Measurements from ENCODE around the gene SNRPD1. TPM values are rescaled to one million over a fixed set of nuclear protein-coding genes. Genes with fewer than 3 reads are reported as not detected.
"Not testable (repeated sequence)": the region's sequence is repeated elsewhere in the genome, so short reads cannot be mapped to it uniquely, and the experiment has no call there.

Gene SNRPD1
- 36.2 and 37.7 TPM in 2 replicates for total RNA-seq
- long read RNA-seq, full-length matches to known transcripts, result 154 of 165 reads
- long read RNA-seq, partial matches to known transcripts, result 0 of 165 reads
- long read RNA-seq, other reads (novel, unspliced or antisense), result 11 of 165 reads

DNA sequence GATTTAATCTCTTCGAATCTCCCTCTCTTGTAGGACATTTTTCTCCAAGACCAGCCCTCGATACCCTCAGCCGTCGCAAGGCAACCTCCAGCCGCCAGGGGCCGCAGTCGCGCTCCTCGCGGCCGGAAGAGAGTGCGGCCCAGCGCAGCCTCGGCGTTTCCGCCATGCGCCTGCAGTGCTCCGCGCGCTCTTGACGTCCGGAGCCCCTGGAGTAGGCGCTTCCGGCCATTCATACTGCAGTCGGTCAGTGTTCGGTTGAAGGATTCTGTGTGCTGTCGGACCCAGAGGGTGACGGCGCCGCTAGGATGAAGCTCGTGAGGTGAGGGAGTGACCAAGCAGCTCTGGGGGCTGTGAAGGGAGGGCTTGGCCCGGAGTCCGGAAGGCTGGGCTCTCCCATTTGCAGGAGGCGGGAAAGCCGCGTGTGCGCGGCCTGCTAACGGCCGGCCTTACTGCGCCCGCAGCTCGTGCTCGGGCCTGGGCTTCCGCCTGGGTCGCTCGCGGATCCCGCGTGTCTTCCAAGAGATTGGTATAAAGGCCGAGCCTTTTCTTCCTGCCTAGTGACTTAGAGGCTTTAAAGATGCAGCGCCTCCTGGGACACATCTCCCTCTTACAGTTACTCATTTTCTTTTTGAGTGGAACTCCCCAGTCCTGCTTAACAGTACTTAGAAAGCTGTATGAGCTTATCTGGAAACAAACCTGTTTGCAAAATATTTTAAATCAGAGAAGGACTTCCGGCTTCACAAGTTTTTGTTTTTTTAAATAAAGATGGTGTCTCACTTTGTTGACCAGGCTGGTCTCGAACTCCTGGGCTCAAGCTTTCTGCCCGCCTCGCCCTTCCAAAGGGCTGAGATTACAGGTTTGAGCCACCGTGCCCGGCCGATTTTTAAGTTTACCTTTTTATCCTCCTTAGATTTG lies at the start of gene SNRPD1:
TSS of gene SNRPD1 (plus strand) at position 190 of the 915 bp plus-strand sequence. CDS start at position 306, 116 bp downstream.
- peak; percentile 98 for DNase-seq (ENCODE audit: extremely low spot score, unreplicated experiment)
- Mint-ChIP-seq H3K36me3 (ENCODE audit: unreplicated experiment) (peaks cover 16% of the 10 kb centered on the region), H3K4me1 (ENCODE audit: unreplicated experiment) (peaks cover 23% of the 10 kb centered on the region), H3K27ac (ENCODE audit: unreplicated experiment) (peak within 1 kb of the TSS; percentile 92), H3K4me3 (ENCODE audit: unreplicated experiment) (peak within 1 kb of the TSS; percentile 98), H3K9me3 (ENCODE audit: unreplicated experiment) (no peaks in the 10 kb centered on the region), H3K27me3 (ENCODE audit: unreplicated experiment) (no peaks in the 10 kb centered on the region)
- TF ChIP-seq, protein P1, sequence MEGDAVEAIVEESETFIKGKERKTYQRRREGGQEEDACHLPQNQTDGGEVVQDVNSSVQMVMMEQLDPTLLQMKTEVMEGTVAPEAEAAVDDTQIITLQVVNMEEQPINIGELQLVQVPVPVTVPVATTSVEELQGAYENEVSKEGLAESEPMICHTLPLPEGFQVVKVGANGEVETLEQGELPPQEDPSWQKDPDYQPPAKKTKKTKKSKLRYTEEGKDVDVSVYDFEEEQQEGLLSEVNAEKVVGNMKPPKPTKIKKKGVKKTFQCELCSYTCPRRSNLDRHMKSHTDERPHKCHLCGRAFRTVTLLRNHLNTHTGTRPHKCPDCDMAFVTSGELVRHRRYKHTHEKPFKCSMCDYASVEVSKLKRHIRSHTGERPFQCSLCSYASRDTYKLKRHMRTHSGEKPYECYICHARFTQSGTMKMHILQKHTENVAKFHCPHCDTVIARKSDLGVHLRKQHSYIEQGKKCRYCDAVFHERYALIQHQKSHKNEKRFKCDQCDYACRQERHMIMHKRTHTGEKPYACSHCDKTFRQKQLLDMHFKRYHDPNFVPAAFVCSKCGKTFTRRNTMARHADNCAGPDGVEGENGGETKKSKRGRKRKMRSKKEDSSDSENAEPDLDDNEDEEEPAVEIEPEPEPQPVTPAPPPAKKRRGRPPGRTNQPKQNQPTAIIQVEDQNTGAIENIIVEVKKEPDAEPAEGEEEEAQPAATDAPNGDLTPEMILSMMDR (IDR thresholded peaks at IDR 0.05), result peak; percentile 98

DNA sequence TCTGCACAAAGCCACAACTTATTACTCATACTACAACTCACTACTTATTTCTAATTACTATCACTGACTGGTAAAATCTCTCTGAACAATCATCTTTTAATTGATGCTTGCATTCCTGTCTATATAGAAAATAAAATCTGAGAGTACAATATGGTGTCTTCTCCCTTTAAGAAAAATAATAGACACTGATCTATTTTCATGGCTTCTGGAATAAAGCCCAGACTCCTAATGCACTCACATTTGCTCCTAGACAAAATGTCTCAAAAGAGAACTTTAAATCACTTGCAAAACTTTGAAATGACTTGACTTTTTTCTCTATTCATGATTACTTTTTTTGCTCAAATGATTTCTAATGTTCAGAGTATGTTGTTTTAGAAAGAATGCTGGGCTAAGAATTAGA lies 40.3 kb upstream of the SNRPD1 start:
- TF ChIP-seq, protein P1 (IDR thresholded peaks at IDR 0.05), result no peak
- H3K9me3 Mint-ChIP-seq (ENCODE audit: unreplicated experiment), result no peaks in the 10 kb centered on the region
- no peak overlapping the region for H3K27ac Mint-ChIP-seq (ENCODE audit: unreplicated experiment)
- peaks cover 49% of the 10 kb centered on the region for H3K36me3 Mint-ChIP-seq (ENCODE audit: unreplicated experiment)
- DNase-seq (ENCODE audit: extremely low spot score, unreplicated experiment), result no peak
- H3K4me3 Mint-ChIP-seq (ENCODE audit: unreplicated experiment), result no peak overlapping the region
- H3K4me1 Mint-ChIP-seq (ENCODE audit: unreplicated experiment), result peaks cover 5% of the 10 kb centered on the region
- H3K27me3 Mint-ChIP-seq (ENCODE audit: unreplicated experiment), result no peaks in the 10 kb centered on the region

DNA sequence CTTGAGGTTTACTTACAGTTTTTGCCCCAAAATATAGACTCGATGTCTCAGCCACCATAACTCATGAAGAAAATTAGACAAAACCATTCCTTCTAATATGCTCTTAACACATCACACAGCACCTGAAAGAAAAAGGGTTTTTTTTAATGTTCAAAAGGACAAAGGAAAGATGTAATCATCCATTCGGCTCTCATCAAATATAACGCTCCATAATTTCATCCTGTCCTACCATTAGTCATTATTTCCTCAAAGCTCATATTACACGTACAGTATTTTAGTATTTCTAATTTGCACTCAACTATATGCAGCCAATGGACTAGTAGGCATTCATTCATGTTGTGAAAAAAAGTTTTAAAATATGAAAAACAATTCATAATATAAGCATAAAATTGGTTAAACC lies 36.5 kb upstream of the SNRPD1 start:
- DNase-seq (ENCODE audit: extremely low spot score, unreplicated experiment), result no peak
- H3K36me3 Mint-ChIP-seq (ENCODE audit: unreplicated experiment), result peaks cover 48% of the 10 kb centered on the region
- H3K27ac Mint-ChIP-seq (ENCODE audit: unreplicated experiment), result no peak overlapping the region
- no peak overlapping the region for H3K4me3 Mint-ChIP-seq (ENCODE audit: unreplicated experiment)
- H3K27me3 Mint-ChIP-seq (ENCODE audit: unreplicated experiment), result no peaks in the 10 kb centered on the region
- H3K4me1 Mint-ChIP-seq (ENCODE audit: unreplicated experiment), result peaks cover 7% of the 10 kb centered on the region
- H3K9me3 Mint-ChIP-seq (ENCODE audit: unreplicated experiment), result no peaks in the 10 kb centered on the region
- TF ChIP-seq, protein P1 (IDR thresholded peaks at IDR 0.05), result no peak

DNA sequence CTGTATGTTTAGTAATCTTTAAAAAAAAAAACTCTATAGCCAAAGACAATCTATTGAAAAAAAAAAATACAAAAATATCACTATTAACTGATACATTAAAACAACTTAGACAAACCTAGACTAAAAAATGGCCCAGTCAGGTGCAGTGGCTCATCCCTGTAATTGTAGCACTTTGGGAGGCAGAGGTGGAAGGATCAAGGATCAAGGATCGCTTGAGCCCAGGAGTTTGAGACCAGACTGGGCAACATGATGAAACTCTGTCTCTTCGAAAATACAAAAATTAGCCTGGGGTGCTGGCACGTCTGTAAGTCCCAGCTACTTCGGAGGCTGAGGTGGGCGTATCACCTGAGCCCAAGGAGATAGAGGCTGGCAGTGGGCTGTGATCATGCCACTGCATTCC lies 27.7 kb upstream of the SNRPD1 start:
- Mint-ChIP-seq H3K4me1 (ENCODE audit: unreplicated experiment) (no peaks in the 10 kb centered on the region), H3K4me3 (ENCODE audit: unreplicated experiment) (no peak overlapping the region), H3K36me3 (ENCODE audit: unreplicated experiment) (peaks cover 11% of the 10 kb centered on the region), H3K27ac (ENCODE audit: unreplicated experiment) (no peak overlapping the region), H3K9me3 (ENCODE audit: unreplicated experiment) (no peaks in the 10 kb centered on the region), H3K27me3 (ENCODE audit: unreplicated experiment) (no peaks in the 10 kb centered on the region)
- no peak for DNase-seq (ENCODE audit: extremely low spot score, unreplicated experiment)
- TF ChIP-seq, protein P1 (IDR thresholded peaks at IDR 0.05), result no peak

DNA sequence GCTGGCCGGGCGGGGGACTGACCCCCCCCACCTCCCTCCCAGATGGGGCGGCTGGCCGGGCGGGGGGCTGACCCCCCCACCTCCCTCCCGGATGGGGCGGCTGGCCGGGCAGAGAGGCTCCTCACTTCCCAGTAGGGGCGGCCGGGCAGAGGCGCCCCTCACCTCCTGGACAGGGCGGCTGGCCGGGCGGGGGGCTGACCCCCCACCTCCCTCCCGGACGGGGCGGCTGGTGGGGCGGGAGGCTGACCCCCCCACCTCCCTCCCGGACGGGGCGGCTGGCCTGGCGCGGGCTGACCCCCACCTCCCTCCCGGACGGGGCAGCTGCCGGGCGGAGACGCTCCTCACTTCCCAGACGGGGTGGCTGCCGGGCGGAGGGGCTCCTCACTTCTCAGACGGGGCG lies 19.8 kb upstream of the SNRPD1 start:
- not testable (repeated sequence) for H3K36me3 Mint-ChIP-seq (ENCODE audit: unreplicated experiment); DNase-seq (ENCODE audit: extremely low spot score, unreplicated experiment); H3K9me3 Mint-ChIP-seq (ENCODE audit: unreplicated experiment); H3K4me1 Mint-ChIP-seq (ENCODE audit: unreplicated experiment); H3K4me3 Mint-ChIP-seq (ENCODE audit: unreplicated experiment); H3K27me3 Mint-ChIP-seq (ENCODE audit: unreplicated experiment); H3K27ac Mint-ChIP-seq (ENCODE audit: unreplicated experiment)
